OCI-M2 (cell line): ENCODE measurements around the gene DMWD.
"Not testable (repeated sequence)": the region's sequence is repeated elsewhere in the genome, so short reads cannot be mapped to it uniquely, and the experiment has no call there.

ENCODE experiments used
- DNase-seq: peaks from one replicate; lab custom pipeline; 2025; ENCODE audit not compliant: unreplicated experiment; lab: John Stamatoyannopoulos, UW

Gene DMWD

DNA sequence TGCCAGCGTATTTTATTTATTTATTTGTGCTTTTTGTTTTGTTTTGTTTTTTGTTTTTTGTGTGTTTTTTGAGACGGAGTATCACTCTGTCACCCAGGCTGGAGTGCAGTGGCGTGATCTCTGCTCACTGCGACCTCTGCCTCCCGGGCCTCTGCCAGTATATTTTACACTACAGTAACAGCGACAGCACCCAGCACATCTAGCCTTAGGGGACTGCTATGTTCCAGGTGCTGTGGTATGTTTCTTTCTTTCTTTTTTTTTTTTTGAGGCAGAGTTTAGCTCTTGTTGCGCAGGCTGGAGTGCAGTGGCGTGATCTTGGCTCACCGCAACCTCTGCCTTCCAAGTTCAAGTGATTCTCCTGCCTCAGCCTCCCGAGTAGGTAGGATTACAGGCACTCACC lies 41.2 kb downstream of the DMWD start:
- not testable (repeated sequence) for DNase-seq

DNA sequence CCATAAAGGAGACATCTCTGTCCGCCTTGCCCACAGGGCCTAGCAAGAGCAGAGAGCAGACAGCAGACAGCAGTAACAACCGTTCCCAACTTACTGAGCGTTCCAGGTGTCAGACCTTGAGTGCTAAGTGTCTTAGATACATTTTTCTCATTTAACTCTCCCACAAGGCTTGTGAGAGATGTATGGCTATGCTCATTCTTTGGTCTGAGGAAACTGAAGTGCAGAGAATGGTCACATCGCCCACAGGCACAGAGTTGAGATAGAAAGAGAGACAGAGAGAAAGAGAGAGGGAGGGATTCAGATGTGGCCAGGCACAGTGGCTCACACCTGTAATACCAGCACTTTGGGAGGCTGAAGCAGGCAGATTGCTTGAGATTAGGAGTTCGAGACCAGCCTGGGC lies 45.1 kb downstream of the DMWD start:
- DNase-seq = no peak

GRCh38 chr19:45746866-45747265 lies 45.8 kb downstream of the DMWD start:
- no peak for DNase-seq

- no peak for DNase-seq
Measured at GRCh38 chr19:45745606-45746005, 47.0 kb downstream of the DMWD start.

DNA sequence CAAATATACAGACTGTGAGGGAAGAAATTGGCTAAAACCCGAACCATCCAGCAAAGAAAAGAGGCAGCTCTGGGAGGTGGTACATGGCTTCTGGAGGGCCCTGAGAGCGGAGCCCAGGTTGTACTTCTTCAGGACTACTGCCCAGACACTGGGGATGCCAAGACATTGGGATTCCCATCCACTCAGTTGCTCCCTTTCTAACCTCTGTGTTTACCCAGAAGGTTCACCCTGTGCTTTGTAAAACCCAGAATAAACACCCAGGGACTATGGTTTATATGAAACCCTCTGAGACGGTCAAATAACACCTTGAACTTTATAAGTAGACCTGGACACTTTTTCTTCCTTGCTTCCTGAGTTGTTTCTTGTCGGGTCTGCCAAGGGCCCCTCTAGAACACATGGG lies 49.7 kb downstream of the DMWD start:
- DNase-seq = no peak

GRCh38 chr19:45739498-45740439 lies 52.9 kb downstream of the DMWD start:
- no peak for DNase-seq

DNA sequence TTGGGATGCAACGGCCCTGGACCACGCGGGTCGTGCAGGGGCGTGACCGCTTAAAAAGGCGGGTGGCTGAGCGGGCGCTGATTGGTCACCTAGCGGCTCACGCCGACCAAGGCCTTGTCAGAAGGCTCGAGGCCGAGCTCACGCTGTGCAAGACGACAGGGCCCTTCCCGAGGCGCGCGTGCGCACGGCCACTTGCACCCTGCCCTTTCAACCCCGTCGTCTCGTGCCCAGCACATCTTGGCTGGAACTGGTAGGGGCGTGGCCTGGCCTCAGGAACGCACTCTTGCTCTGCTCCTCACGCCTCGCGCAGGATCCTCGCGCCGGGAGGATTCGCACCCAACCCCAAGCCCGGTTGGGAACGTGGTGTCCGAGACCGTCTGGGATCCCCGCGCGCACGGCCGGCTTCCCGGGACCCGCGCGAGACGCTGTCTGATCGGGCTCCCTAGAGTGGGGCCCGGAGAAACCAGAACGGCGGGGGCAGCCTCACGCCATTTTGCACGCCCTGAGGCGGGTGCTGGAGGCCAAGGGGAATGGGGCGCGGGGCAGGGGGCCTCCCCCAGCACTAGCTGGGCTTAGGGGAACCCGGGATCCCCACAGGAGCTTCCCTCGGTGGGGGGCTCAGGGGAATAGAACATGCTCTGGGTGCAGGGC lies 59.4 kb downstream of the DMWD start, which contains the start of gene MEIOSIN:
Gene MEIOSIN, plus strand, starts transcription at position 280 of the 651 bp plus-strand sequence. CDS start 1,938 bp downstream, outside the sequence.
- no peak for DNase-seq
